ENCODE data around the gene HNF4A.
"Not testable (repeated sequence)": the region's sequence is repeated elsewhere in the genome, so short reads cannot be mapped to it uniquely, and the experiment has no call there.

Gene HNF4A

DNA sequence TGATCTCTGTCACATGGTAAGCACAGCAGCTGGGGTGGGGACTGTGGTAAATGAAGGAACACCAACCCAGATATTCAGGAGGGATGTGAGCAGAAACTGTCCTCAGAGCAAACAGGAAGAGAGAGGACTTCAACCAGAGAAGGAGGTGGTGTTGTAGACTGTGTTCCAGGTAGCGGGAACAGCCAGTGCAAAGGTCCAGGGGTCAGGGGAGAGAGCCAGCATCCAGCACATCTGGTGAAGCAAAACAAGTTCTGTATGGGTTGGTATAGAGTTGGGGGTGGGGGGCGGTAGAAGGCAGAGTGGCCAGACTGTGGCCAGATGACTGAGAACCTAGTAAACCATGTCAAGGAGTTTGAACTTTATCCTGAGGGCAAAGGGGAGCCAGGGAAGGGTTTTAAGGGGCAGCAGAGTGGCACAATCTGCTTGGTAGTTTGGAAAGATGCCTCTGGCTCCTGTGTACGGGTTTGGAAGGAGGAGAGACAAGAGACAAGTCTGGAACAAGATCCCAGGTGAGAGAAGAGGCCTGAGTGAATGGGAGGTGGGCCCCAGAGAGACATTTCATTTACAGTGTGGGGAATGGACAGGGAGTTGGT is 92.4 kb downstream of the HNF4A start:
- DNase-seq, result no peak

DNA sequence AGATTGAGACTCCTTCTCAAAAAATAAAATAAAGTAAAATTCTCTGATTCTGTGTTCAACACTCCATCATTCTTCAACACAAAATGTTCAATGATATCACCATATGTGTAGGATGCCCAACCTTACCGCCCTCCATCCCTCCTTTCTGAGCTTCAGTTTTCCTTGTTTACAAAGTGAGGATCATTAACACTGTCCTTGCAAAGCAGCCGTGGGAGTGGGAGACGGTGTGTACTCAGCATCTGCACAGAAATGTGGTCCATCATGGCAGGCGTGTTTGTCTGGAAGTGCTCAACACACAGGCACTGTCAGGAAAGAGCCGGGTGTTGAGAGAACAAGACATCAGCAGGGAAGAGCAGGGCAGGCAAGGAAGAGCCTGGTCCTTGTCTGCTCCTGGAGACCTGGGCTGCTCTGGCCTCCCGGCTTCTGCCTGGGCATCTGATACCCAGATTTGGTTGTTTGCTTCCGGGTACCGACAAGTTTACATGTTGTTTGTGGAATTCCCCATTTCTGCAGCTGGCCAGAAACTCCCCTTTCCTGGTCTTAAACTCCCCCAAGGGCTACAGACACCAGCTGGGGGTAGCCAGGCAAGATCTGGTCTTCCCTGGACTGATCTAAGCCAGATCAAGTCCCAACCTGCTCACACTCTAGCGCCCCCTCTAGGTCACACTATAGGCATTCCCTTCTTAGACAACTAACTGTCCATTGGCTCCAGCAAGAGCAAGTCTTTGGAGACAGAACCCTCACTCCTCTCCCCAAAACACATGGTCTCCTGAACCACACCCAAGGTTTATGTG is 93.5 kb downstream of the HNF4A start:
- DNase-seq, result no peak

DNA sequence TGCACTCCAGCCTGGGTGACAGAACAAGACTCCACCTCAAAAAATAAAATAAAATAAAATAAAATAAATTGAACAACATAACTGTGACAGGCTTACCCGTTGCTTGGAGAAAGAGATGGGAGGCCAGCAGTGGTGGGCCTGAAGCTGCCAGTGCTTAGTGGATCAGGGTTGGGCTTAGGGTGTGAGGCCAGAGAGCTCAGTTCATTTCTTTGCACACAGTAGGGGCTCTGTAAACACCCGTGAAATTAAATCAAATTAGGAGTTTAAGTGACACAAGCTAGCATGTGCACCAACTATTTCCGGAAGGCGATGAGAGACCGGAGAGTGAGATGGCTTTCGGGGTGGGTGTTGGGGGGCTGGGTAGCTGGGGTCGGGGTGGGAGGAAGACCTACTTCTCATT is 94.4 kb downstream of the HNF4A start:
- no peak for DNase-seq

DNA sequence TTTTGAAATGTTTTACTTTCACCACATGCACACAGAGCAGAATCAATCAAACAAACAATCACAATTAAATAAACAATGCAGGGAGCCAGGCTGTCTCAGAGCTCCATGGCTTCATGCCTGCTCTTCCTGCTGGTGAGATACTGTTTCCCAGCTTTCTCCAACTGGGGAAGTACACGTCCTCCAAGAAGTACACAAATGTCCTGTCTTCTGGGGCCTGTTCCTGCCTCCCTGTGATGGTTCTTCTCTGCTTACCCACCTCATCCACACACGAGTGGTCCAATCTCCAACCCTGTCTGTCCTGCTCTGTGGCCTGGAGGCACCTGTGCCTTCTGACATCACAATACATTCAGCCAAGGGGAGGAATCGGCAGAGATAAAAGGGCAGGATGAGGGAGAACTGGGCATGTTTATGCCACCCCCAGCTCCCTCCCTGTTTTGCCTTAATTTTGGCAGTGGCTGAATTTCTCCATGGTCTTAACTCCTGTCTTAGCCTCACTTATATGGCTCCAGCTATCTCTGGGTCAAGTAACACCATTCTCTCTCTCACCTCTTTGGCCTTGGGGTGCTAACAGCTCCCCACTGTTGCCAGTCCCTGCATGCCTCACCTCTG is 94.9 kb downstream of the HNF4A start:
- no peak for DNase-seq

DNA sequence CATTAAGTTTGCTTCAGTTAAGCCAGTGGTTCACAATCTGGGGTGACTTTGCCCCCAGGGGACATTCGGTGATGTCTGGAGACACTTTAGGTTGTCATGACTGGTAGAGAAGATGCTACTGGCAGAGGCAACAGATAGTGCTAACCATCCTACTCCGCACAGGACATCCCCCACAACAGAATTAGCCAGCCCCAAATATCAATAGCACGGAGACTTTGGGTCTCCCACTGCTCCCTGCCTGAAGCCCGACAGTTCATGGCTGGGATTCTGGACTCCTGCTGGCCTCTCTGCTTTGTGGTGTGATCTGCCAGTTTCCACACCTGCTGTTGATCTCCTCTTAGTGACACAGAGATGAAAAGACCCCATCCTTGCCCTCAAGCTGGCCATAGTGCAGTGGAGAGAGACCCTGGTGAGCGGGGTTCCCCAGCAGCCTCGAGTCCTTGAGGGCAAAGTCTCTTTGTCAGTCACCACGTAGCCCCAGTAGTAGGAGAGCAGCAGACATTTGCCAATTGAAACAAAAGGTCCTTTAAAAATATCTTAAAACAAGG is 95.5 kb downstream of the HNF4A start:
- no peak for DNase-seq

DNA sequence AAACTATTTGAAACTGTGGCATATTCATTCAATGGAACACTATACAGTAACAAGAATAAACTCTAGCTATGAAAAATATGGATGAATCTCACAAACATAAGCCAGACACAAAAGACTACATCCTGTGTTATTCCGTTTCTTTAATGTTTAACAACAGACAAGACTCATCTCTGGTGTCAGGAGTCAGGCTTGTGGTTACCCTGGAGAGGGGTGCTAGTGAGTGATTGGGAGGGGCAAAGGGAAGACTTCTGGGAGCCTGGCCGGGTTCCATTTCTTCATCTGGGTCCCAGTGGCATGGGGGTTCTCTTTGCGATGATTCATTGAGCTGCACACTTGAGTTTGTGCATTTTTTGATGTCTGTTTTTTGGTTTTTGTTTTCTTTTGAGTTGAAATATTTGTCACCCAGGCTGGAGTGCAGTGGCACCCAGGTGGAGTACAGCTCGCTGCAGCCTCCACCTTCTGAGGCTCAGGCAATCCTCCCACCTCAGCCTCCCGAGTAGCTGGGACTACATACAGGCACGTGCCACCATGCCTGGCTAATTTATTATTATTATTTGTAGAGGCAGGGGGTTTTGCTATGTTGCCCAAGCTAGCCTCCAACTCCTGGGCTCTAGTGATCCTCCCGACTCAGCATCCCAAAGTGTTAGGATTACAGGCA is 98.9 kb downstream of the HNF4A start:
- no peak for DNase-seq

DNA sequence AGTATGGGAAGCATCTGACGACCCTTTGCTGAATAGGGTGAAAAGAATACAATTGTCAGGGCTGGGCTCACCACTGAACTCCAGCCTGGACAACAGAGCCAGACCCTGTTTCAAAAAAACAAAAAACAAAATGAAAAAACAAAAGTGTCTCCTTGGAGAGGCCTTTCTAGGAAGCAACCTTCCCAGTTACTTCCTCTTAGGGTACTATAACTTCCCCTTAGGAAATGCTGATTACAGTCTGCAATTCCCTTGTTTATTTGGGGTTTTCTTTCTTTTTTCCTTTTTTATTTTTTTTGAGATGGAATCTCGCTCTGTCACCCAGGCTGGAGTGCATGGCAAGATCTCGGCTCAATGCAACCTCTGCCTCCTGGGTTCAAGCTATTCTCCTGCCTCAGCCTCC is 99.6 kb downstream of the HNF4A start:
- no peak for DNase-seq

DNA sequence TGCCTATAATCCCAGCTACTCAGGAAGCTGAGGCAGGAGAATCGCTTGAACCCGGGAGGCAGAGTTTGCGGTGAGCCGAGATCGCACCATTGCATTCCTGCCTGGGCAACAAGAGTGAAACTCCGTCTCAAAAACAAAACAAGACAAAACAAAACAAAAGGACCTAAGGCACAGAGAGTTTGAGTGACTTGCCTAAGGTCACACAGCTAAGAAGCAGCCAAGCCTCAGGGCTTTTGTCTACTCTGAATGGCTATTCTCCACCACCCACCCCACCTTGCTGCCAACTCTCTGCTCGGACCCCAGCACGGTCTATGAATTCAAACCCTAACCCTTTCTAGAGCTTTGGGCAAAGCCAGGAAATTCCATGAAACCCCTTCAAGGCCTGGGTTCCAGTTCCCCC is 101.1 kb downstream of the HNF4A start:
- no peak for DNase-seq

DNA sequence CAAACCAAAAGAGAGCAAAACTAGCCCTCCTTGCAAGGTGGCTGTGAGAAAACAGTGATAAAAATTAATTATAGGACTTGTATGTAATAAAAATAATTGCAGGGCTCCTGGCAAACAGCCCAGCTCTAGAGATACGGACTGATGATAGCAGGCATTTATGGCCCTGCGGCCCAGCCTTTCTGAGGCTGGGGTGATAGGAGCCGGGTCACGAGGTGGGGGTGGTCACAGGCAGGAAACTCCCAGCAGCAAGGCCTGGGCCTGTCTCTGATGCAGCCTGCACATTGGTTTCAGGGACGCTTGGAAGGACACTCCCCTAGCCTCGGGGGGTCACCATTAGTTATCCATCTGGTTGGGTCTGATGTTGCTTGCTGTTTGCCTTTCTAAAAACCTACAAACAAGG is 101.5 kb downstream of the HNF4A start:
- no peak for DNase-seq

DNA sequence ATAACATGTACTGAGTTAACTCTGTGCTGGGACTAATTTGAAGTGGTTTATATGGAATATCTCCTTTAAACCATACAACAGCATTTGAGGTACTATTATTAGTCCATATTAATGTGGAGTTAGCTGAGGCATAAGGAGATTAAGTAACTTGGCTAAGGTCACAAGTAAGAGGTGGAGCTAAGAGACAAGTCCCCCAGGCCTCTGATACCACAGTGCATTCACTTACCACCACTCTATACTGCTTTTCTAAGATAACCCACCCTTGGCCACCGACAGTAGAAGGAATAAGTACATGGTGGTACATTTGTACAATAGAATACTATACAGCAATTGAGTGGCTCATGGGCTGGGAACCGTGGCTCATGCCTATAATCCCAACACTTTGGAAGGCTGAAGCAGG is 103.8 kb downstream of the HNF4A start:
- no peak for DNase-seq

DNA sequence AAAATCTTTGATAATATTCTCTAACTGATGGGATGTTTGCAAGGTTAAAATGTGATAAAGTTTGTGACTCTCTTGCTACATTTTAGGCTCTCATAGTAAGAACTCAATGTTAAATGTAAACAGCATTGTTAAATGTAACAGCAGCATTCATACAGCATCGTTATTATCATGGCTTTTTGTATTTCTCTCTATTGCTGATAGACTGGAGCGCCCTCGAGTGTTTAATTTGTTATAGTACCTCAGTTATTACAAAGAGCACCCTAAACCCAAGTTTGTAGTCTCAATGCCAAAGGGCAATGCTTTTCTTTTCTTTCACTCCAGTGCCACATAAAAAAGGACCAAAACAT is 105.3 kb downstream of the HNF4A start:
- no peak for DNase-seq

DNA sequence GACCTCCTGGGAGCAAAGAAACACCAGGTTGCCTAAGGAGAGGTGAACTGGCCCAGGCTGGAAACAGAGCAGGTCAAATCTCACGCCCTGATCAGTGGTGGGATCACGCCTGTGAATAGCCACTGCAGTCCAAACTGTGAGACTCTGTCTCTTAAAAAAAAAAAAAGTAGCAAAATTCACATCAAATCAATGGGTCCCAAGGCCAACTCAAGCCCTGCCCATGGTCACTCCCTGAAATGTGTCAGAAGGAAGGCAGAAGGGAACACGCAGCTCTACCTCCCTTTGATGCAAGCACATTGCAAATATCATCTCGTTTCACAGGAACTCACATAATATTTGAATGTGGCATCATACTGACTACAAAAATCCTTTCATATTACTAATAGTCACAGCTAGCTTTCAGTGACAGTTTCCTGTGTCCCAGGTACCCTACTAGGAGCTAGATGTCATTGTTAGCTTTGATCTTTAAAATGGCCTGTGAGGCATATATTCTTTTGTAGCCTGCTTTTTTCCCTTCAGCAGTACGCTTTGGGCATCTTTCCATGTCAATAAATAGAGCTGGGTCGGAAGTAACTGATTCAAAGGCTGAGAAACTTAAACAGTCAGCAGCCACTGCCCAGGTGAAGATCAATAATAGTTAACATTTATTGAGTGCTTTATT is 105.8 kb downstream of the HNF4A start:
- DNase-seq, result no peak

DNA sequence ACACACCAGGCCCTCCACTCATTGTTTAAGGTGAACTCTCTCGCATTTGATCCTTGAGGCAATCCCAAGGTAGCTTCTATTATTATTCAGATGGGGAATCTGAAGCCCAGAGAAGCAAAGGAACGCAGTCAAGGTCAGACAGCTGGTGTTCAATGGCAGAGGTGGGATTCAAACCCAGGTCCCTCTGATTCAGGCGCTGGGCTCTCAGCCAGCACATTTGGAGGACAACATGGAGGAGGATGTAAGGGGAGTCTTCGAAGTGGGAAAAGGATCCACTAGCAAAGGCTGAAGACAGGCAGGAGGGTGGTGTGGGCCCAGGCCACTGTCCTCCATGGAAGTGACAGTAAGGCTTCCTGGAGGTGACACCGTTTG is 106.3 kb downstream of the HNF4A start:
- no peak for DNase-seq

DNA sequence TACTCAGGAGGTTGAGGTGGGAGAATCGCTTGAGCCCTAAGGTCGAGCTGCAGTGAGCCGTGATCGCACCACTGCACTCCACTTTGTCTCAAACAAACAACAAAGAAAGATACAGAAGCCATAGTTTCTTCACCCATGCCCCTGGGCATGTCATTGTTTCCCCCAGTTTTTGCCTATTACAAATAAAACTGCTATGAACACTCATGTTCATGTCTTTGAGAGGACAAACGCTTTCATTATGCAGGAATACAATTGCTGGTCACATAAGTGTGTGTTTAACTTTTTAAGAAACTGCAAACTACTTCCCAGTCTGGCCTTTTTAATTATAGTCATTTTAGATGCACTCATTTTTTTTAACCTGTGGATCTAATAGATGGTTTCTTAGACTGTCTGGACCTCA is 108.0 kb downstream of the HNF4A start:
- no peak for DNase-seq

DNA sequence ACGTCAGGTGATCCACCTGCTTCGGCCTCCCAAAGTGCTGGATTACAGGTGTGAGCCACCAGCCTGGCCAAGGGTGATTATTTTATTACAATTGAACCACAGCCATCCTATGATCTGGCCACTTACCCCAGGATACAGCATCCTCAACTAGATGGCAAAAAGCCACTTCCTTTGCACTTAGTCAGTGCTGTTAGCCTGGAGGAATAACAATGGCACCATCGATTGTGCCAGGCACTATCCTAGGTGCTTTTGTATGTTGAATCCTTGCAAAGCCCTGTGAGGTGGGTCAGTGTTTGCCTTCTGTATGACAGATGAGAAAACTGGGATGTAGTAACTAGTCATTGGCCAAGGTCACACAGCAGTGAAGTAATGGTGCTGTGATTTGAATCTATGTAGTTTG is 109.0 kb downstream of the HNF4A start:
- no peak for DNase-seq

DNA sequence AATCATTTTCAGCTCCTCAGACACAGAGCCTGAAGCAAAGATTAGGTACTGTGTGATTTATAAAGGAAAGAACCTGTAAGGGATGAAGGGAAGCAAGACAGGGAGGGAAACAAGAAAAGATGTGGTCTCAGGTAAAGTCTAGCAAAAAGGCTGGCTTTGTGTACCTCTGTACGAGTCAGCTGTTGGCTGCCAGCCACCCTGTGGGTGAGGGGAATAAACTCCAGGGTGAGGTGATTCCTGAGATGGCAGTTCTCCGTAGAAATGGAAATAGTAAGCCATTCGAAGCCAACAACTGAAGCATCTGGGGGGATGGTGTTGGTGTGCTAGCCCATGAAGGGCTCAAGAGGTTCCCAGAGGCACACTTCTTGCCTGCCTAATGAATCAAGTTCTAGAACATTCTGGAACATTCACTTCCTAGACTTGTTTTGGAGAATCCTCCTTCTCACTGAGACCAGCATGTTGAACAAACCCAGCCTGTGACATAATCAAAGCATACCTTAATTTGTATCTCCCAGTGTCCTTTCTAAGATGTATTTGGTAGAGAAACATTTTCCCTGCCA is 109.6 kb downstream of the HNF4A start:
- DNase-seq, result no peak

DNA sequence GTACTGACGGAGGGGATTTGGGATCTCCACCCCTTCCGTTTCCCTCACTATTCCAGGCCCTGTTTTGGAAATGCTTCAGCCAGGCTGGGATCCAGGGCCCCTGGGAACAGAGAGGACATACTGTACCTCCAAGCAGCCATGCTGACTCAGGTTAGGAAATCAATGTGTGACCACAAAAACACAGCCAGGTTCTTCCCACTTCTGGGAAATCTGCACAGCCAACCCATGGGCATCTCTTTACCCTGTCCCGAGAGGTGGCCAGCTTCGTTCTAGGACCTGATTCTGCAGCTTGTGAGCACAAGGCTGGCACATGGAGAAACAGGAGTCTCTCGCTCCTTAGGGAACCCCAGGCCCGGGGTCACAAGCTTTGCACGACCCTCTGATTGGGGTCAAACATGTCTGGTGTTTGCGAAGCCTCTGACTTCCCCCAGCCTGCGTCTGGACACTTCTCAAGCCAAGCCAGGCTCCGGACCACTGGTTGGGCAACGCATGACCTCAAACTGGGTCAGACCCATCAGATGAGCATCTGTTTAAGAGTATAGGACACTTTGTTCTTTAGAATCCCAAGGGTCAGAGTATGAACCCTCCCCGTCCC is 111.9 kb downstream of the HNF4A start:
- no peak for DNase-seq

DNA sequence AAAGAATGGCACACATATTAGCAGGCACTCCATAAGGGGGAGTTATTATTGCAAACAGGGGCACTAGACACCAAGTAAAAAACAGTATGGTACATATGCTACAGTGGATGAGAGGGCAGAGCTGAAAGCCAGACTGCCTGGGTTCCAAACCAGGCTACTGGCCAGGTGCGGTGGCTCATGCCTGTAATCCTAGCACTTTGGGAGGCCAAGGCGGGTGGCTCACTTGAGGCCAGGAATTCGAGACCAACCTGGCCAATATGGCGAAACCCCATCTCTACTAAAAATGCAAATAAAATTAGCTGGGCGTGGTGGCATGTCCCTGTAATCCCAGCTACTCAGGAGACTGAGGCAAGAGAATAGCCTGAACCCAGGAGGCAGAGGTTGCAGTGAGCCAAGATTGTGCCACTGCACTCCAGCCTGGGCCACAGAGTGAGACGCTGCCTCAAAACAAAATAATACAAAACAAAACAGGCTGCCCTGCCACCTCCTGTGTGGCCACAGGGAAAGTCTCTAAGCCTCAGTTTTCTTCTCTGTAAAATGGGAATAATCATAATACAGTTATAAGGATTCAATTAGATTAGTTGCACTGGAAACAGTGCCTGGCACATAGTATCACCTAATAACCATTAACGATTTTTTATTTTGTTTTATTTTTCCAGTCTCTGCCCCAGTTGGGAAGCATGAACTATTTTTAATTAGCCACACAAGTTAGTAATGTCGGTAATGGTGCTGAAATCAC is 112.7 kb downstream of the HNF4A start:
- DNase-seq, result no peak

DNA sequence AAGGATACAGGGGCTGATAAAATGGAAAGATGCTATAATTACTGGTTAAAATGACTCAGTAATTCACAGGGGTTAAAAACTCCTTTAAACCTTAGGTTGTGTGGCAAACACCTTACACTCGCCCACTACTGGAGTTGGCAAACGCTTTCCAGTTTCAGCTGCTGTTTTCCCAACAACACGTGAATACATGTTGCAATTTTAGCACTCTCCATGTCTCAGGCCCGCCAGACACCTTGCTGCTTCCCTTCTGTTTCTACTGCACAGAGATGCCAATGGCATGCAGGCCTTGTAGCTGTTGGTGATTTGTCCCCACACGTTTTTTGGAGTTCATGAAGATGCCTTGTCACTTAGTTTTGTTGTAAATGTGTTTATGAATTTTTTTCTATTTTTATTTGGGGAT is 114.8 kb downstream of the HNF4A start:
- DNase-seq, result no peak

DNA sequence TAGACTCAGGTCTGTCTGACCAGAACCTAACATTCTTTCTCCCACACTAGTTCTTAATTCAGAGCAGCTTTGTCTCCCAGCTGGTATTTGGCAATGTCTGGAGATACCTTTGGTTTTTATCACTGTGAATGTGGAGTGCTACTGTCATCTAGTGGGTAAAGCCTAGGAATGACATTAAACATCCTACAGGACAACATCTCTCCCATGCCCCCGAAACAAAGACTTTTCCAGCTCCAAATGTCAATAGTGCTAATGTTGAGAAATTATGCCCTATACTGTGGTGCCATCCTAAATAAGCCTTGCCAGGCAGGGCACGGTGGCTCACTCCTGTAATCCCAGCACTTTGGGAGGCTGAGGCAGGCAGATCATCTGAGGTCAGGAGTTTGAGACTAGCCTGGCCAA is 116.0 kb downstream of the HNF4A start:
- DNase-seq, result no peak

DNA sequence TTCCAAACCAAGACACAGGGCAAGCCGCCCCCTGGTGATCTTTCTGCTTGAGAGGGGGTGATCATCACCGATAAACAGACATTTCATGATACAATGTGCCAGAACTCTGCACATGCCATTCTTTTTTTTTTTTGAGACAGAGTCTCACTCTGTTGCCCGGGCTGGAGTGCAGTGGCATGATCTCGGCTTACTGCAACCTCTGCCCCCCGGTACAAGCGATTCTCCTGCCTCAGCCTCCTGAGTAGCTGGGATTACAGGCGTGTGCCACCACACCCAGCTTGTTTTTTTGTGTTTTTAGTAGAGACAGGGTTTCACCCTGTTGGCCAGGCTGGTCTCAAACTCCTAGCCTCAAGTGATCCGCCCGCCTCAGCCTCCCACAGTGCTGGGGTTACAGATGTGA is 116.8 kb downstream of the HNF4A start:
- not testable (repeated sequence) for DNase-seq

DNA sequence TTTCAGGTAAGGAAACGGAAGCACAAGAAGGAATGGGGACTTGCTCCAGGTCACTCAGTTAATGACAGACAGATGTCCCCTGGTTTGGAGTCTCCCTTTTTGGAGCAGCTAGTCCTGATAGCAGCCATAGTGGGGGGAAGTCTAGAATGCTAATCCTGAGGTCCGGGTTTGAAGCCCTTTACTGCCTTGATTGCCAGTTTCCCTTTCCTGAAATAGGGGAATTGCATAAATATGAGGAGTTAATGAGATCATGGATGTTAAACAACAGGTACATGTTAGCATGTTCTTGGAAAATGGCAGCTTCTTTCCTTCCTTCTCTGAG is 119.8 kb downstream of the HNF4A start:
- no peak for DNase-seq

Data from activated CD4-positive, CD25-positive, alpha-beta regulatory T cell (primary cell).